H1 (cell line): ENCODE measurements around the gene SRRM5. TPM values are rescaled to one million over a fixed set of nuclear protein-coding genes. Genes with fewer than 3 reads are reported as not detected.

Experiments
- CTCF ChIA-PET: fragments of 300-600 bp; sonication (Branson Sonifier 250); formaldehyde crosslinking; loops from one replicate; lab custom pipeline; 2021; ENCODE audit not compliant: partially characterized antibody; lab: Charles Lee
- POLR2A ChIA-PET: fragments of 300-600 bp; sonication (Branson Sonifier 250); formaldehyde crosslinking; loops from one replicate; lab custom pipeline; 2021; ENCODE audit warnings: inconsistent platforms; ENCODE audit not compliant: partially characterized antibody; lab: Charles Lee
- DNase-seq, 2 experiments: peaks; one replicate each; pipeline versions ENCODE4 v3.0.0 to v3.0.0-alpha.2; 2010 to 2022; ENCODE audit warnings: low spot score in 2 of 2, low read depth in 1 of 2, mixed read lengths in 1 of 2
- FAIRE-seq: peaks from 2 replicates; lab custom pipeline; 2011; peaks lifted over from hg19 to GRCh38; lab: Jason Lieb, UNC
- H2AFZ ChIP-seq: 2 replicates; pipeline ENCODE4 v1.8.1; 2012; ENCODE audit warnings: low read length, inconsistent platforms
- H2AK5ac ChIP-seq: 2 replicates; pipeline ENCODE4 v1.6.1; 2013; ENCODE audit warnings: low read depth, low read length
- H2BK120ac ChIP-seq: replicated peaks from 2 replicates; pipeline ENCODE3; 2013; ENCODE audit warnings: low read depth, low read length, inconsistent platforms
- H2BK12ac ChIP-seq: 2 replicates; pipeline ENCODE4 v1.6.1; 2013; ENCODE audit warnings: low read depth, low read length
- H2BK15ac ChIP-seq: 2 replicates; pipeline ENCODE4 v1.6.1; 2013; ENCODE audit warnings: low read length
- H2BK20ac ChIP-seq: 2 replicates; pipeline ENCODE4 v1.6.1; 2013; ENCODE audit warnings: low read length
- H2BK5ac ChIP-seq: 2 replicates; pipeline ENCODE4 v1.6.1; 2013; ENCODE audit warnings: low read depth, low read length
- H3K14ac ChIP-seq: 2 replicates; pipeline ENCODE4 v1.6.1; 2013; ENCODE audit warnings: inconsistent platforms; ENCODE audit not compliant: insufficient read length
- H3K18ac ChIP-seq: 2 replicates; pipeline ENCODE4 v1.6.1; 2013; ENCODE audit warnings: low read length; ENCODE audit errors: extremely low read depth
- H3K23ac ChIP-seq: 2 replicates; pipeline ENCODE4 v1.6.1; 2013; ENCODE audit warnings: inconsistent platforms; ENCODE audit not compliant: insufficient read length
- H3K23me2 ChIP-seq: 2 replicates; pipeline ENCODE4 v1.6.1; 2013; ENCODE audit warnings: low read depth, low read length
- H3K27ac ChIP-seq: 2 replicates; pipeline ENCODE4 v1.6.1; 2011; ENCODE audit warnings: low read depth, low read length, inconsistent platforms
- H3K27me3 ChIP-seq, 4 experiments: replicated peaks in 1 of 4; 1 replicate in 1 of 4; 2 replicates in 3 of 4; pipeline versions ENCODE4 v1.6.1 to v1.8.1; 2011 to 2013; ENCODE audit warnings: low read length in 3 of 4, mild to moderate bottlenecking in 3 of 4, inconsistent platforms in 2 of 4, mixed read lengths in 2 of 4, moderate library complexity in 1 of 4; ENCODE audit not compliant: control insufficient read depth in 3 of 4, insufficient read depth in 3 of 4; ENCODE audit errors: extremely low read depth in 1 of 4
- H3K36me3 ChIP-seq, 4 experiments: 2 replicates each; pipeline versions ENCODE4 v1.6.1 to v1.8.1; 2011 to 2013; ENCODE audit warnings: mild to moderate bottlenecking in 4 of 4, low read length in 3 of 4, moderate library complexity in 2 of 4, control low read depth in 1 of 4, inconsistent platforms in 1 of 4; ENCODE audit not compliant: insufficient read depth in 4 of 4, control insufficient read depth in 2 of 4
- H3K4ac ChIP-seq: replicated peaks from 2 replicates; pipeline ENCODE3; 2013; ENCODE audit warnings: low read length, low read depth, mixed read lengths, inconsistent platforms; ENCODE audit not compliant: insufficient read length
- H3K4me1 ChIP-seq, 4 experiments: replicated peaks in 1 of 4; 1 replicate in 1 of 4; 2 replicates in 3 of 4; pipeline versions ENCODE4 v1.6.1 to v1.8.1; 2011 to 2013; ENCODE audit warnings: low read length in 3 of 4, inconsistent platforms in 2 of 4, mixed read lengths in 1 of 4; ENCODE audit not compliant: insufficient read depth in 4 of 4, control insufficient read depth in 3 of 4
- H3K4me2 ChIP-seq, 2 experiments: 2 replicates each; pipeline versions ENCODE4 v1.6.1 to v1.8.1; 2011 to 2013; ENCODE audit warnings: low read depth in 2 of 2, low read length in 2 of 2, control low read depth in 1 of 2, inconsistent platforms in 1 of 2, mild to moderate bottlenecking in 1 of 2; ENCODE audit not compliant: insufficient read depth in 1 of 2
- H3K4me3 ChIP-seq, 4 experiments: fragments of 200-600, 300-600 bp in 1 of 4; sonication (generic), shearing (Covaris generic), sonication (Bioruptor Twin) in 1 of 4; 2 replicates each; pipeline versions ENCODE4 v1.5.1 to v1.8.1; 2011 to 2016; ENCODE audit warnings: low read length in 4 of 4, low read depth in 3 of 4, control low read depth in 2 of 4, inconsistent platforms in 2 of 4, mild to moderate bottlenecking in 2 of 4, mixed read lengths in 1 of 4, moderate library complexity in 1 of 4; ENCODE audit not compliant: insufficient read depth in 2 of 4; ENCODE audit errors: extremely low read depth in 1 of 4
- H3K56ac ChIP-seq: replicated peaks from 2 replicates; pipeline ENCODE3; 2013; ENCODE audit warnings: low read depth, mild to moderate bottlenecking, mixed read lengths, low read length, inconsistent platforms; ENCODE audit not compliant: insufficient read length
- H3K79me1 ChIP-seq: 2 replicates; pipeline ENCODE4 v1.6.1; 2013; ENCODE audit warnings: low read depth, low read length, control low read depth
- H3K79me2 ChIP-seq, 2 experiments: 2 replicates each; pipeline versions ENCODE4 v1.6.1 to v1.8.1; 2012 to 2013; ENCODE audit warnings: low read length in 2 of 2, mild to moderate bottlenecking in 2 of 2, inconsistent platforms in 1 of 2; ENCODE audit not compliant: insufficient read depth in 2 of 2, control insufficient read depth in 1 of 2
- H3K9ac ChIP-seq, 4 experiments: replicated peaks in 1 of 4; 1 replicate in 1 of 4; 2 replicates in 3 of 4; pipeline versions ENCODE4 v1.6.1 to v1.8.1; 2011 to 2013; ENCODE audit warnings: low read depth in 3 of 4, low read length in 3 of 4, control low read depth in 2 of 4, mild to moderate bottlenecking in 2 of 4, moderate library complexity in 2 of 4, inconsistent platforms in 1 of 4; ENCODE audit errors: extremely low read depth in 1 of 4
- H3K9me3 ChIP-seq, 2 experiments: 2 replicates each; pipeline versions ENCODE4 v1.6.1 to v1.8.1; 2012 to 2013; ENCODE audit warnings: mild to moderate bottlenecking in 2 of 2, moderate library complexity in 2 of 2, control low read depth in 1 of 2, inconsistent platforms in 1 of 2, low read depth in 1 of 2, low read length in 1 of 2, mixed read lengths in 1 of 2; ENCODE audit not compliant: insufficient read depth in 2 of 2
- H4K20me1 ChIP-seq, 2 experiments: replicated peaks in 1 of 2; 2 replicates each; pipeline versions ENCODE3 to v1.8.1; 2011 to 2013; ENCODE audit warnings: inconsistent platforms in 2 of 2, low read length in 2 of 2, mild to moderate bottlenecking in 1 of 2; ENCODE audit not compliant: insufficient read depth in 2 of 2, control insufficient read depth in 1 of 2
- H4K5ac ChIP-seq: 2 replicates; pipeline ENCODE4 v1.6.1; 2013; ENCODE audit warnings: low read length, low read depth, mixed read lengths, inconsistent platforms; ENCODE audit not compliant: insufficient read length
- H4K8ac ChIP-seq: 2 replicates; pipeline ENCODE4 v1.8.0; 2013; ENCODE audit warnings: mild to moderate bottlenecking, moderate library complexity, low read length, inconsistent platforms; ENCODE audit not compliant: insufficient read depth; ENCODE audit errors: extremely low read depth
- H4K91ac ChIP-seq: replicated peaks from 2 replicates; pipeline ENCODE3; 2013; ENCODE audit warnings: low read length, mixed read lengths, inconsistent platforms; ENCODE audit not compliant: insufficient read length
- CBX5 ChIP-seq: fragments of 300-800, 300-1000 bp; sonication (generic); IDR thresholded peaks from 2 replicates; pipeline ENCODE4 v1.7.1; 2016; ENCODE audit warnings: antibody characterized with exemption, low read length, low read depth
- CREB1 ChIP-seq: IDR thresholded peaks from 2 replicates; pipeline ENCODE4 v1.6.1; 2012; ENCODE audit warnings: inconsistent platforms
- CTCF ChIP-seq, 3 experiments: IDR thresholded peaks; 1 replicate in 2 of 3; 2 replicates in 1 of 3; pipeline versions ENCODE4 v1.5.1 to v1.6.1; 2011; ENCODE audit warnings: low read length in 3 of 3, mild to moderate bottlenecking in 3 of 3, inconsistent platforms in 2 of 3, low read depth in 1 of 3, moderate library complexity in 1 of 3; ENCODE audit not compliant: insufficient read depth in 1 of 3; ENCODE audit errors: control extremely low read depth in 1 of 3
- EGR1 ChIP-seq: IDR thresholded peaks from 2 replicates; pipeline ENCODE4 v1.6.1; 2011; ENCODE audit warnings: low read depth, low read length, borderline replicate concordance
- FOSL1 ChIP-seq: IDR thresholded peaks from 2 replicates; pipeline ENCODE4 v1.6.1; 2011; ENCODE audit warnings: mild to moderate bottlenecking, low read depth, low read length, moderate library complexity; ENCODE audit not compliant: insufficient read depth
- JUN ChIP-seq: IDR thresholded peaks from 2 replicates; pipeline ENCODE4 v1.6.1; 2011; ENCODE audit warnings: low read depth, mild to moderate bottlenecking, improper control_type of control experiment, low read length
- KDM1A ChIP-seq: fragments of 200-600, 300-600 bp; sonication (generic); IDR thresholded peaks from 2 replicates; pipeline ENCODE4 v1.7.1; 2016; ENCODE audit warnings: mild to moderate bottlenecking, low read length, borderline replicate concordance
- RFX5 ChIP-seq: IDR thresholded peaks from 2 replicates; pipeline ENCODE4 v1.6.1; 2011; ENCODE audit warnings: low read depth, low read length, improper control_type of control experiment, borderline replicate concordance
- SIRT6 ChIP-seq: IDR thresholded peaks from one replicate; pipeline ENCODE4 v1.7.1; 2012; ENCODE audit warnings: low read length, inconsistent platforms
- SP1 ChIP-seq: IDR thresholded peaks from 2 replicates; pipeline ENCODE4 v1.6.1; 2011; ENCODE audit warnings: low read depth, low read length
- TBP ChIP-seq: IDR thresholded peaks from 2 replicates; pipeline ENCODE4 v1.6.1; 2011; ENCODE audit warnings: low read depth, low read length, improper control_type of control experiment
- WGBS, 2 experiments: shearing (Covaris generic) in 1 of 2; methylation state at CpG; one replicate each; pipeline versions ENCODE4 v1.1.6 to v1.1.7; 2013 to 2015; ENCODE audit warnings: low lambda C conversion rate in 2 of 2, mixed read lengths in 2 of 2, inconsistent platforms in 1 of 2, low coverage in 1 of 2, missing lambda C conversion rate in 1 of 2; ENCODE audit not compliant: insufficient replicate concordance in 2 of 2, insufficient coverage in 1 of 2, insufficient read length in 1 of 2; ENCODE audit errors: extremely low coverage in 1 of 2, missing lambda C conversion rate in 1 of 2; 5-methylcytosine and 5-hydroxymethylcytosine counted together
- polyA plus RNA-seq, 7 experiments: library from polyadenylated mRNA; depleted of rRNA in 3 of 7; stranded (reverse) in 5 of 7; unstranded in 2 of 7; fragments of >200 nt in 5 of 7; fragments of 200-250 nt in 2 of 7; gene quantifications; 1 replicate in 5 of 7; 2 replicates in 1 of 7; 4 replicates in 1 of 7; pipeline versions ENCODE4 v1.2.1 to v1.2.3, GENCODE V29; 2011 to 2013; ENCODE audit warnings: missing spikeins in 2 of 7, mixed read lengths in 2 of 7
- total RNA-seq: library from RNA; stranded (reverse); fragmentation: NEBNext Ultra II Directional; extraction: Animal tissue kit (Norgen Biotek cat#: 25700); gene quantifications from 2 replicates; pipeline ENCODE4 v1.2.1, GENCODE V29; 2021

SRRM5 gene
- total and polyA plus RNA-seq, 2 of the 8 experiments (the other 6 are each of a cell fraction or from before 2014, with no cell fraction given), result 0.06 to 0.11 TPM

DNA sequence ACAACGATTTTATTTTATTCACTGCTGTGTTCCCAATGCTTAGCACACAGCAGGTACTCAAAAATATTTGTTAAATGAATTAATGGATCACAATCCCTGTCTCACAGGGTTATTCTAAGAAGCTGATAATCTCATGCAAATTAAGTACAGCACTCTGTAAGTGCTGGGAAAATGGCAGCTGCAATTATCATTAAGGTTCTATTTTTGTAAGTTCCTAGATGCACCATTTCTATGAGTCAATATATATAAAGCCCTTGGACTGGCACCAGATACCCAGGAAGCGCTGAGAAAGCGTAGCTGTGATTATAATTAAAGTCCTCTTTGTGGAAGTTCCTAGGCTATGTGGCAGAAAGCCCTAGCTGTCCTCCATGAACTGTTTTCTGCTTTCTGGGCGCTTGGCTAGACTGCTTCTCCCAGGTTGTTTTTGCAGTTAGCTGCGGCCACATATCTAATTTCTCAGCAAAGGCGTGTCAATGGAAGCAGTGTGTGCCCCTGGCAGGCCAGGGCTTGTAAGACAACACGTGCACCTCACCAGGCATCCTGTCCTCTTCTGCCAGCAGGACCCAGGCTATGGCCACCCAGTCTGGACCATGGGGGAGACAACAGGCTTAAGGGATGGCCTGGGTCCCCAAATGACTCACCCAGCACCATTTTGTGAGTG is 5.2 kb upstream of the SRRM5 start:
- H2BK12ac ChIP-seq, result no peak overlapping the region
- no peak overlapping the region for H4K8ac ChIP-seq
- H3K4me1 ChIP-seq, result no peaks in the 10 kb centered on the region
- no peak overlapping the region for H3K4me2 ChIP-seq
- H3K14ac ChIP-seq, result no peak overlapping the region
- no peak overlapping the region for H2AK5ac ChIP-seq
- no peaks in the 10 kb centered on the region for H3K9me3 ChIP-seq
- CTCF ChIA-PET, result interaction anchor here (0.6 to 2.1 kb wide), 5 partner anchors 9 to 71 kb away, joined by 3 to 9 read pairs (median 7); partner anchors contain the start of genes IRGQ and ZNF576
- H3K23ac ChIP-seq, result no peak overlapping the region
- no peak overlapping the region for H2BK15ac ChIP-seq
- no peak overlapping the region for H2AFZ ChIP-seq
- H4K91ac ChIP-seq, result no peak overlapping the region
- H2BK20ac ChIP-seq, result no peak overlapping the region
- WGBS, 2 experiments, result 89% methylated on average over 7 of the region's 7 CpGs; no CpG with 5 or more reads in 1 of the 2 experiments
- no peak for FAIRE-seq
- H3K27me3 ChIP-seq, result no peaks in the 10 kb centered on the region
- H3K56ac ChIP-seq, result no peak overlapping the region
- no peaks in the 10 kb centered on the region; a peak in 1 of 8 replicates for H3K36me3 ChIP-seq
- no peak overlapping the region for H3K27ac ChIP-seq
- H3K4ac ChIP-seq, result no peak overlapping the region
- H3K9ac ChIP-seq, result no peak overlapping the region
- H3K18ac ChIP-seq, result no peak overlapping the region
- no peak overlapping the region for H2BK120ac ChIP-seq
- no peak overlapping the region for H3K4me3 ChIP-seq
- DNase-seq, result no peak
- H3K79me2 ChIP-seq, result no peaks in the 10 kb centered on the region
- H2BK5ac ChIP-seq, result no peak overlapping the region
- no peaks in the 10 kb centered on the region for H3K79me1 ChIP-seq
- H4K20me1 ChIP-seq, result peaks cover 0 to 7% of the 10 kb centered on the region in 2 experiments
- POLR2A ChIA-PET, result interaction anchor here (0.9 to 3.4 kb wide), 3 partner anchors 10 to 36 kb away, joined by 3 to 17 read pairs (median 5); partner anchors contain the start of genes IRGQ and ZNF576
- H4K5ac ChIP-seq, result no peak overlapping the region
- no peaks in the 10 kb centered on the region; the same call in 1 of the 2 replicates for H3K23me2 ChIP-seq
- TF ChIP-seq TBP, result no peak
- no peak for TF ChIP-seq SIRT6
- TF ChIP-seq FOSL1, result no peak
- no peak for TF ChIP-seq KDM1A
- no peak for TF ChIP-seq EGR1
- no peak for TF ChIP-seq CTCF (IDR thresholded peaks at IDR 0.05; ENCODE audit: control extremely low read depth in 1 of 3, insufficient read depth in 1 of 3, low read depth in 1 of 3, low read length in 3 of 3)
- TF ChIP-seq CBX5, result no peak
- TF ChIP-seq CREB1, result no peak
- TF ChIP-seq JUN, result no peak
- no peak for TF ChIP-seq SP1
- no peak for TF ChIP-seq RFX5
